Myometrial cell (primary cell): ENCODE data around the gene SPACA5. TPM values are rescaled to one million over a fixed set of nuclear protein-coding genes. Genes with fewer than 3 reads are reported as not detected.

Experiments
- total RNA-seq: library from RNA; depleted of rRNA; stranded (reverse); fragments of >200 nt; gene quantifications from 2 replicates; pipeline ENCODE4 v1.2.3, GENCODE V29; 2015

The SPACA5 gene
- total RNA-seq: not detected in 2 replicates

DNA sequence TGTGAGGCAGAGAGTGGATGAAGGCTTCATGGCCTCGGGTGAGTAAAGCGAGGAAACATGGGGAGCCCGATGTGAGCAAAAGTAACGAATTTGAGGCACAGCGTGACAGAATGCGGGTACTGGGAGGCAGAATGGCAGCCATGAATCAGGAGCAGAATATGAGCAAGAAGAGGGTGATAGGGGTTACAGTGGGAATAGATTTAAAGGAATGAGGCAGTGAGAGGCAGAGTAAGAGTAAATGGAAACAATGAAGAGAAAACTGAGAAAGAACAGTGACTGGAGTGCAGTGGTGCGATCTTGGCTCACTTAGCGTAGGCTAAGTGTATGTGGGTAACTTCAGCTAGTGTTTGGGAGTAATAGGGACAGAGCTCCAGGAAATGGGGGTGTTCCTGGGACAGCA lies at the start of gene SPACA5:
SPACA5 (plus strand) TSS at position 301 of the 400 bp plus-strand sequence. CDS start 815 bp downstream, outside the sequence.

DNA sequence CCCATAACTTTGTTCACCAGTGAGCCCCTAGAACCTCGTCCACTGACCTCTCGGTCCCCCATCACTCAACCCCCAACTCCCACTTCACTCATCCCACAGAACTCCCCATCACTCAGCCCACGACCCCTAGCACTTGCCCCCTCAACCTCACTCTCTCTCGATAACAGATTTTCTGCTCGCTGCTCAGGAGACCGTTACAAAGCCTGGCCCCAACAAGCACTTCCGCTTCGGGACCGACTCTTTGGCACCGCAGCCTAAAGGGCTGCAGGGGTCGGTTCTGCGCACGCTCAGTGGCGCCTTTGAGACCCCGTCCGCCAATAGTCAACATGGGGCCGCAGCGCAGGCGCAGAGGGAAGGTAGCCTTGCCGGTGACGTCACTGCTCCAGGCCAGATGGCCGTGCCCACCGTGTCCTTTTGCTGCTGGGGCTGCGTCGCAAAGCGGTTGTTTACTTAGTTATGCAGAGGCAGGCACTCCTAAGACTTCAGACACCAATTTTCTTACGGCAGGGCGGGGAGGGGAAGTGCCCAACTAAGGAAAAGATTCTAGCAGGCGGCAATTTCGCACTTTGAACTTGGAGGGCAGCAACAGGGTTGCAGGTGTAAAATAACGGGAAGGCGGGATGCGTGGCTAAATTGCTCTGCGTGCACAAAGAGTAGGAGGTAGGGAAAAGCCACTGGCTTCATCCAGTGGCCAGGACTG lies 2.9 kb upstream of the SPACA5 start, which contains the start of gene ZNF182:
ZNF182 (minus strand) TSS at position 232 of the 700 bp plus-strand sequence. CDS start 1,380 bp downstream, outside the sequence.

Other genes with a start within 250 kb of the SPACA5 start
- gene ZNF81, start 170.1 kb upstream of the SPACA5 start, total RNA-seq: 1.2 and 2.5 TPM in 2 replicates
- 1.1 and 1.2 TPM in 2 replicates for gene ZNF182, start 3.0 kb upstream of the SPACA5 start, total RNA-seq
- gene ZNF630, start 64.7 kb downstream of the SPACA5 start, total RNA-seq: 1.4 and 4.8 TPM in 2 replicates
- gene SPACA5B, start 123.6 kb downstream of the SPACA5 start, total RNA-seq: not detected in 2 replicates
- gene SSX5, start 189.8 kb downstream of the SPACA5 start, total RNA-seq: not detected in 2 replicates
- not detected in 2 replicates for gene SSX1, start 248.4 kb downstream of the SPACA5 start, total RNA-seq